GM19239 (cell line): ENCODE data around the gene DUSP16.
"Not testable (repeated sequence)": the region's sequence is repeated elsewhere in the genome, so short reads cannot be mapped to it uniquely, and the experiment has no call there.

ENCODE experiments used
- DNase-seq: peaks from one replicate; pipeline ENCODE4 v3.0.0; 2011; ENCODE audit warnings: low spot score; ENCODE audit not compliant: insufficient read length
- FAIRE-seq: peaks from 2 replicates; lab custom pipeline; 2011; peaks lifted over from hg19 to GRCh38; lab: Jason Lieb, UNC

The DUSP16 gene

DNA sequence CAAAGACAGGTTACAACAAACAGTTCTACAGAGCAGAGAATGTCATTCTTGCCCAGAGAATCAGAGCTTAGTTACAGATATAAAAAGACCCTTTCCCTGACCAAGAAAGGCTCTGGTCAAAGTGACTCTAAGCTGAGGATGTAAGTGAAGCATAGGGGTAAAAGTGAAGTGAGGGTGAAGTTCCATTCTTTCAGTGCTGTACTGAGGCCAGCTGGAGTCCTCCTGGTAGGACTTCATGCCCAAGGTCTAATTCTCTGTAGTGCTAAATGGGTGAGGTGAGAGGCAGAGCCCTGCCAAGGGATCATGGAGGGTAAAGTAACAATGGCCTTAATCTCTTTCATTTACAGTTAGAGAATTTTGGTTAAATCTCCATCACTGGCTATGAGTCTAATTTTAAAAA is 38.5 kb downstream of the DUSP16 start:
- DNase-seq (no peak), FAIRE-seq (no peak)

GRCh38 chr12:12523229-12523628 is 39.4 kb downstream of the DUSP16 start:
- DNase-seq (no peak), FAIRE-seq (no peak)

DNA sequence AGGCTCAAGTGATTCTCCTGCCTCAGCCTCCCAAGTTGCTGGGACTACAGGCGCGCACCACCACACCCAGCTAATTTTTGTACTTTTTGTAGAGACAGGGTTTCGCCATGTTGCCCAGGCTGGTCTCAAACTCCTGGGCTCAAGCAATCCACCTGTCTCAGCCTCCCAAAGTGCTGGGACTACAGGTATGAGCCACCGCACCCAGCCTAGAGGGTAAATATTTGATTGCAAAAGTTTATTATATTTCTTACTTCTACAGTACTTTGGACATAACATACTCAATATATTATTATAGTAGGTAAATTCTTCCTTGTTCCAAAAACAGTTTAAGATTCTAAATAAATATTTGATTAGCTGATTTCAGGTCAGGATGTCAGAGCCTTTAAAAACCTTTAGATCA is 40.0 kb downstream of the DUSP16 start:
- not testable (repeated sequence) for DNase-seq, FAIRE-seq

DNA sequence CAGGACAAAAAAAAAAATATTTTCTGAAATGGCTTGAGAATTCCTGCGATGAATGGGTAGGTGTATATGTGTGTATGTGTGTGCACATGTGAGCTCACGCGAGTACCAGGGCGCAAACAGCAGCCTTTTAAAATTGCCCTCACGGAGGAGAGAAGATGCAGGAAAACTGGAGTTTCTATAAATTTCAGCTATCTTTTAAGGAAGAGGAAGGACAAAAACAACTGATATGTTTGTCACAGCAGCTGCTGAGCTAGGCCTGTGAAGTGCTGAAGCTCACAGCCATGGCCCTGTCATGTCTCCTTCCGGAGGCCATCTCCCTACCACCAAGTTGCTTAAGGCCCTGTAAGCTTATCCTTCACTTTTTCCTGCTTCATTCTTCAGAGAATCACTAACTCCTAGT is 40.8 kb downstream of the DUSP16 start:
- FAIRE-seq, result no peak
- no peak for DNase-seq

- FAIRE-seq, result no peak
- no peak for DNase-seq
Observed at GRCh38 chr12:12521044-12521485, 41.6 kb downstream of the DUSP16 start.

DNA sequence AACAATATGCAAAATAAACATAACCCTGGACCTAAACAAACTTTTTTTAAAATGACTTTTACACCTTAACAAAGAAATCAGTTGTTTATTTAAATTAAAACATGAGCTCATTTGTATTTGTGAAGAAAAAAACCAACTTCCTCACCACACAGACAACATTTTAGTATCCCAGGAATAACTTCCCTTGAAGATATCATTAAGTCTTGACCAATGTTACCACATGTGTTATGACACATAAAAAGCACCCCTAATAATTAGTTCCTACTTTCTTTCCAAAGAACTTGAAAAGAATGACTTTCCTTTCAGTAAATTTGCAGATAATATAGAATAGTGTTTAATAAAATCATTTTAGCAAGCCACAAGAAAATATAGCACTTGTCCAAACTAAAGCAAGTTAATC is 42.4 kb downstream of the DUSP16 start:
- no peak for DNase-seq
- FAIRE-seq, result peak; percentile 23

DNA sequence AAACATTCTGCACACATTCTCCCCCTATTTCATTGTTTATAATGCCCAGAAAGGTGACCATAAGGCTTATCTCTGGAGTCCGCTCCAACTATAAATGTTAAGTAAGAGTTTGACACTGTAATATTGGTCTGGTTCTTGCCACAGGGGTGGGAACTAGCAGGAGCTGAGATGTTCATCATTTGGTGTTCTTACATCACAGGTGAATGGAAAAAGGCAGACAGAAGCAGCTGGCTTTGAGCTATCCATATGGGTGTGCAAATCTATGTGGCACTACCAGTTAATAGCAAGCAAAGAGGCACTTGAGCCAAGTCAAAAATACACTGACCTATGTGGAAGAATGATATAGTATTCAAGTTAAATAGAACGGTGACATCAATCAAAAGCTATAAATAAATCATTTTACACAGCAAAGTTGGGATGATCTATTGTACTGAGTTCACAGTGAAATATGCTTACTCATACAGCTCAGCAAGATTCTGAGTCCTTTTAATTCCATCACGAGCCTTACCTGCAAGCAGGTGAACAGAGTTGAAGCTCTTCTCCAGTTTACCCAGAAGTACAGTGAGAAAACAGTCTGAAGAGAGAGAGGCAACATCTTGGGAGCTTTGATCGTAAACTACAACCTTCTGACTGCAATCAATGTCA is 43.2 kb downstream of the DUSP16 start:
- FAIRE-seq, result no peak

GRCh38 chr12:12518919-12519318 is 43.7 kb downstream of the DUSP16 start:
- DNase-seq (no peak), FAIRE-seq (no peak)

More for the DNA sequence above, 43.2 kb downstream of the DUSP16 start:
- DNase-seq, result no peak

DNA sequence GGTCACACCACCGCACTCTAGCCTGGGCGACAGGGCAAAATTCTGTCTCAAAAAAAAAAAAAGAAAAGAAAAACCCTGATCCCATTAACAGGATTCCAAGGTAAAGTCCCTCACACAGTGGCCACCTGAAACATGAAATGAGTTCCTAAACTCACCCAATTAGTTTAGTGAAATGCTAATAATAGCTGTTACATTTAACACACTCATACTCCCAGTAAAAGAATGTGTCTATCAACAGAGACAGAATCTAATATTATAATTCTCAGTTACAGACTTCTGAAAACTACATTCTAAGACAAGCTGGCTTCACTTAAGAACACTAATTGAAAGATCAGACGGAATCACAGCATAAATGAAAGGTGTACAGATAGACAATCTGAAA is 44.2 kb downstream of the DUSP16 start:
- no peak for DNase-seq
- FAIRE-seq, result no peak

GRCh38 chr12:12513416-12514006 is 49.2 kb downstream of the DUSP16 start:
- peak; percentile 74 for FAIRE-seq

GRCh38 chr12:12511895-12512711 is 50.6 kb downstream of the DUSP16 start:
- peak; percentile 47 for FAIRE-seq
- no peak for DNase-seq

More at GRCh38 chr12:12513416-12514006, 49.2 kb downstream of the DUSP16 start:
- no peak for DNase-seq

DNA sequence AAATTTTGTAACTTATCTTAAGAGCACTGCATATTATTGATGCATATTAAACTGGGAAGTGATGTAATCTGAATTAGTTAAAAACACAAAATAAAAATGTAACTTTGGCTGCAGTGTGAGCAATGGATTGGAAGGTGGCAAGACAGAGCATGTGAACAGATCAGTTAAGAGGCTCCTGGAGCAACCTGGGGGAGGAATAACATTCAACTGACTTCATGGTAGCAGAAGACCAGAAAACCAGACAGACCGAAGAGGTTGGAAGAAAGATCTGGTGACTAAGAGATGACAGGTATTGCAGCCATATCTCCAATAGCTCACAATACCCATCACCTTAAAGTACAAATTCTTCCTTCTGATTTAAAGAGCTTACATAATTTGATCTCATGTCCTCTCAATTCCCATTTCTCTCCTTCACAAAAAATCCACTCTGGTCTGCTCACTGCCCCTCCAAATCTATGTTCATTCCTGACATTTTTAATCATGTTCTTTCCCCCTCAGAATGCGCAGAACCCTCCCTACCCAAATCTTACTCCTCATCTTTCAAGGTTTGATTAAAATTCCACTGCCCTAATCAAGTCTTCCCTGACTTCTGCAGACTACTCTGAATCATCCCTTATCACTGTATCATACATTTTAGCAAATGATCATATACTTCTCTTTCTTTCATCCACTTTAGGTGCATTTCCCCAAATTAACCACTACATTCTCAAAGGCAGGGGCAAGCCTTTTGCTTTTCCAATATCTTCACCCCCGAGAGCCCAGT is 51.5 kb downstream of the DUSP16 start:
- DNase-seq, result no peak
- peak; percentile 40 for FAIRE-seq

DNA sequence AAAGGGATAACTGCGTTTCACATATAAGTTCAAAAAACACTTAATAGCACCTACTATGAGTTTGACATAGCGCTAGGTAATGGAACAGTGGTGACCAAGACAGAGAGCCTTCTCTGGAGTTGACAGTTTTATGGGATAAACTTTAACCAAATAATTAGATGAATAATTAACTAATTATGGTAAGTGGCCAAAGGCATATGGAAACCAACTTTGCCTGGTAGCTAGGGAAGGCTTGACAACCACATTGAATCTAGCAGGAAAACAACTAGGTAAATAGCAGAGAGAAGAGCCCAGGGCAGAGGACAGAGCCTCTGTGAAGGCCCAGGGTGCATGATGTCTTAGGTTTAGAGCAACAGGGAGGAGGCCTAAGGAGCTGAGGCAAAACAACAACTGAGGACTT is 52.1 kb downstream of the DUSP16 start:
- FAIRE-seq, result no peak
- no peak for DNase-seq

GRCh38 chr12:12510141-12510540 is 52.5 kb downstream of the DUSP16 start:
- DNase-seq (no peak), FAIRE-seq (no peak)

DNA sequence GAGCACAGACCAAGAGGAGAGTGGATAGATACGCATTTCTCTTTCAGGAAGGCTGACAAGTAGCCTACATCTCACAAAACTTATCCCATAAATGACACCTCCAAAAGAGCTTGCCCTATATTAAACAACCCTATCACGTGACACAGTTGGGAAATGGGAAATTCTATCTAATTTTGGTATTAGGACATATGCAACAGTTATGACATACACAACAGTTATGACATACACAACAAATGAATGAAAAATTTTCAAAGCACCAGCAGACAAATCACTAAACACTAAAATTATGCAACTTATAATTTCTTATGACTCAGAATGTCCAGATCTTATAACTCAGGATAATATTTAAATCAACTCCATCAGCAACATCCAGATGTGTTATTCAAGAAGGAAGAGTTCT is 54.1 kb downstream of the DUSP16 start:
- FAIRE-seq, result no peak
- DNase-seq, result no peak

DNA sequence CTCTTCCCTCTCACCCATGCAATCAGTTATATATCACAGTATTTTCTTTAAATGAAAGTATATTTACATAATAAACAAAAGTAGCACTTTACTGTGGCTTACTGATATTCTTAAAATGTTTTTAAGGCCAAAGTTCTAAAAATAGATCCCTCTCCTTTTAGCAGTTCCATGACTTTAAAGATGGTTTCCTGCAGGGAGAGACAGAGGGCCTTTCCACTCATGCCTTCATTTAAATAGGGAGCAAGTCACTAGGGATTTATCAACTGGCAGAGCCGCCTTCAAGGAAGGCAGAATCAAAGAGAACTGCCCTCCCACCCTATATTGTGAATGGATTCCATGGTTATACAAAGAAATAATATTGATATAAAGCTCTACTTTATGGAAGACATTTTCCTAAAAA is 55.5 kb downstream of the DUSP16 start:
- no peak for DNase-seq

DNA sequence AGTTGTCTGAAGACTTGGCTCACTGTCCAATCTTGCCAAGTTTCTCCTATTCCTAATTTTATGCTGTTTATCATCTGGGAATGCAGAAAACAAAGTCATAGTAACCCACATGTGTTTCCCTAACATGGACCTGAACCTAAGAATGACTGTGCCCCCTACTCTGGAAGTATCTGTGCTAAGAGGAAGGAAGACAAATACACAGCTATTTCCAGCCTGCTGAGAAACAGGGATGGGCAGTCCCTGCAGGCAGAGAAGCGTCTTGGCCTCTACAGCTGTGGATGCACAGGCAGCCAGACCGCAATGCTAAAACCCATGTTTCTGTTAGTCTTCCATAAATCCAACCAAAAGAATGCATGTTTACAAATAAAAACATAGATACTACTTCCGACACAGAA is 56.2 kb downstream of the DUSP16 start:
- DNase-seq (no peak), FAIRE-seq (peak; percentile 73)

More for the DNA sequence above, 55.5 kb downstream of the DUSP16 start:
- FAIRE-seq, result no peak

GRCh38 chr12:12505544-12506495 is 56.8 kb downstream of the DUSP16 start:
- FAIRE-seq, result peak; percentile 94
- DNase-seq, result peak; percentile 54

DNA sequence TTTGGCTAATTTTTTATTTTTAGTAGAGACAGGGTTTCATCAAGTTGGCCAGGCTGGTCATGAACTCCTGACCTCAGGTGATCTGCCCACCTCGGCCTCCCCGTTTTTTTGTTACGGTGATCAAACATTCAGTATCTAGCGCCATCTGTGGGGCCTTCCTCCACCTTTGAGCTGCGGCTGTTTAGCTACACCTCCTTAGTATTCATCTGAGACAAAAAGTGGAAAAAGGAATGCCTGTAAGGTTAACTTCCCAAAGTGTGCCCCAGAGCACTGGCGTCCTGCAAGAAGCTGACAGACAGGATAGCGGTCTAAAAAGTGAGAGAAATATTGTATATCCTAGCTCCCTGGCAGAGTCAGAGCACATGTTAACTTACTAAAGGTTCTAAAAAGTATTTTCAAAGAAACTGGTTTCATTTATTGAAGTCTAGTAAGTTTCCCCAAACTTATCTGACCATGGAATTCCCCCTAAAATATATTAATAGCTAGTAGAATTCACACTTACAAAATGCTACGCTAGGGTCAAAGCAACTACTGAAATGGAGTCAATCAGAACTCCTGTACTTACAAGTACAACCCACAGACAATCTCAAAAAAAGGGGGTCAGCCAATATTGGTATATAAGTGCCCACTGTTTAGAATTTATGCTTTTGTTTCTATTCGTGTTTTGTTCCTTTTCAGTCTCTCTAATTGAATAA is 59.1 kb downstream of the DUSP16 start:
- DNase-seq (no peak), FAIRE-seq (peak; percentile 40)
